Activated CD4-positive, alpha-beta T cell treated with anti-CD3 and anti-CD28 coated beads, Interleukin-2, amount 10 ng/mL, durations not matched to agents 24 days and 14 days (primary cell): Measurements from ENCODE around the gene VSIG2. TPM values are rescaled to one million over a fixed set of nuclear protein-coding genes. Genes with fewer than 3 reads are reported as not detected.
A peak's percentile ranks its signal among the peaks of the same experiment; 100 is the strongest.

Experiments
- DNase-seq: peaks from one replicate; pipeline ENCODE4 v3.0.0; 2022
- H3K27ac Mint-ChIP-seq: one replicate; pipeline ENCODE4 v1.8.0; 2022; ENCODE audit warnings: mild to moderate bottlenecking, mixed read lengths
- H3K27me3 Mint-ChIP-seq: one replicate; pipeline ENCODE4 v1.8.0; 2022; ENCODE audit warnings: mixed read lengths
- H3K36me3 Mint-ChIP-seq: one replicate; pipeline ENCODE4 v1.8.0; 2022; ENCODE audit warnings: low read depth, mild to moderate bottlenecking, mixed read lengths
- H3K4me1 Mint-ChIP-seq: one replicate; pipeline ENCODE4 v1.8.0; 2021; ENCODE audit warnings: mixed read lengths
- H3K4me3 Mint-ChIP-seq: one replicate; pipeline ENCODE4 v1.8.0; 2022; ENCODE audit warnings: mild to moderate bottlenecking, moderate library complexity, mixed read lengths
- H3K9me3 Mint-ChIP-seq: one replicate; pipeline ENCODE4 v1.8.0; 2021; ENCODE audit warnings: mixed read lengths
- intact Hi-C: fragments of 100-400 bp; cut with micrococcal nuclease; formaldehyde crosslinking; loops from one replicate; pipeline ENCODE4 v1.15.1; 2023
- total RNA-seq: library from RNA; stranded (reverse); gene quantifications from 2 replicates; pipeline ENCODE4 v1.2.3, GENCODE V29; 2022

Gene VSIG2
- total RNA-seq, 1 donor from 2014 or later, result 0.23 TPM

- peaks cover 34% of the 10 kb centered on the region for H3K4me1 Mint-ChIP-seq
- no peaks in the 10 kb centered on the region for H3K9me3 Mint-ChIP-seq
- H3K27ac Mint-ChIP-seq, result no peak overlapping the region
- peak overlapping the region; percentile 5 for H3K4me3 Mint-ChIP-seq
- DNase-seq, result no peak
- intact Hi-C loops, result loop anchor here (5.0 kb wide), 1 partner anchor 204 kb away; the partner anchor contains the start of gene CCDC15
- peaks cover 13% of the 10 kb centered on the region for H3K27me3 Mint-ChIP-seq
- H3K36me3 Mint-ChIP-seq, result no peaks in the 10 kb centered on the region
Measured at GRCh38 chr11:124748481-124749343, 3.3 kb downstream of the VSIG2 start.

- Mint-ChIP-seq H3K27ac (no peak overlapping the region), H3K36me3 (no peaks in the 10 kb centered on the region), H3K27me3 (peaks cover 17% of the 10 kb centered on the region), H3K4me1 (peaks cover 34% of the 10 kb centered on the region), H3K4me3 (peak overlapping the region; percentile 5), H3K9me3 (no peaks in the 10 kb centered on the region)
- DNase-seq, result no peak
- intact Hi-C loops, result loop anchor here (5.0 kb wide), 1 partner anchor 204 kb away; the partner anchor contains the start of gene CCDC15
Measured at GRCh38 chr11:124748100-124748418, 4.0 kb downstream of the VSIG2 start.

DNA sequence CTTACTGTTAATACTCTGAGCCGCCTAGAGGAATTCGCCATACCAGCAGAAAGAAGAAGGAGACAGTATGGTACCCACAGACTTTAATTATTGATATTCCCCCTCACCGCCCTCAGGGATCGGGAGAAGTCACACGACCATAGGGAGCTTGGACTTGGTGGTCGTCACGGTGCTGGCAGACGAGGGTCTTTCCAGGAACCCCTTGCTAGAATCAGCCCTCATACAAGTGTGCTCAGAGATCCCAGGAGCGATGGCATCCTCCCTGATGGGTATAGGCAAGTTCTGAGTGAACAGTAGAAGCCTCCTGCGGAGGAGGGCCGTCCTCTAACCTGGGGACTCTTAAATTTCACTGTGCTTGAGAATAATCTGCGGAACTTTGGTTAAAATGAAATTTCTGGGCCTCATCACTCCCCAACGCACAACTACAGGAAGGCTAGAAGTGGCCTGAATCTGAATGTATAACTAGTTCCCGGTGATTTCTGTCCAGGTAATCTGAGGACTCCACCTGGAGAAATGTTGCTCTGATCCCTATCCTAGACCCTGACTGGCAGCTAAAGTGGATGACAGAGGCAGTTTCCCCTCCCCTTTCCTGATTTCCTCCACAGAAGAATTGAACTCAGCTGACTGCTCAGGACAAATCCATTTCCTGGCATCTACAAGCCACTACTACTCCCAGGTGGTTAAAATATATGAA lies 4.5 kb downstream of the VSIG2 start:
- Mint-ChIP-seq H3K27me3 (peaks cover 17% of the 10 kb centered on the region), H3K9me3 (no peaks in the 10 kb centered on the region), H3K4me3 (peak overlapping the region; percentile 98), H3K27ac (no peak overlapping the region), H3K36me3 (no peaks in the 10 kb centered on the region), H3K4me1 (peaks cover 34% of the 10 kb centered on the region)
- intact Hi-C loops, result loop anchor here (1.0 to 5.0 kb wide), 2 partner anchors 8 to 205 kb away; partner anchors contain the start of genes CCDC15 and NRGN
- DNase-seq, result no peak

- intact Hi-C loops, result loop anchor here (1.0 to 5.0 kb wide), 5 partner anchors 7 to 206 kb away; partner anchors contain the start of genes CCDC15, MSANTD2, NRGN and SIAE
- Mint-ChIP-seq H3K36me3 (no peaks in the 10 kb centered on the region), H3K9me3 (no peaks in the 10 kb centered on the region), H3K27me3 (peaks cover 22% of the 10 kb centered on the region), H3K27ac (peak overlapping the region; percentile 95), H3K4me3 (peak overlapping the region; percentile 98), H3K4me1 (peaks cover 34% of the 10 kb centered on the region)
- peak; percentile 92 for DNase-seq
Measured at GRCh38 chr11:124746621-124747243, 5.3 kb downstream of the VSIG2 start.

GRCh38 chr11:124745835-124746620 lies 6.0 kb downstream of the VSIG2 start:
- no peaks in the 10 kb centered on the region for H3K36me3 Mint-ChIP-seq
- intact Hi-C loops, result loop anchor here (1.0 to 5.0 kb wide), 4 partner anchors 17 to 206 kb away; partner anchors contain the start of genes CCDC15, MSANTD2, SIAE and SPA17
- no peaks in the 10 kb centered on the region for H3K9me3 Mint-ChIP-seq
- H3K27ac Mint-ChIP-seq, result peak overlapping the region; percentile 95
- peak overlapping the region; percentile 98 for H3K4me3 Mint-ChIP-seq
- H3K4me1 Mint-ChIP-seq, result peaks cover 34% of the 10 kb centered on the region
- H3K27me3 Mint-ChIP-seq, result peaks cover 28% of the 10 kb centered on the region
- peak; percentile 78 for DNase-seq

- no peak for DNase-seq
- peaks cover 39% of the 10 kb centered on the region for H3K4me1 Mint-ChIP-seq
- H3K36me3 Mint-ChIP-seq, result no peaks in the 10 kb centered on the region
- H3K9me3 Mint-ChIP-seq, result no peaks in the 10 kb centered on the region
- intact Hi-C loops, result loop anchor here (5.0 kb wide), 1 partner anchor 207 kb away; the partner anchor contains the start of gene CCDC15
- H3K4me3 Mint-ChIP-seq, result peak overlapping the region; percentile 67
- H3K27me3 Mint-ChIP-seq, result peaks cover 30% of the 10 kb centered on the region
- no peak overlapping the region for H3K27ac Mint-ChIP-seq
Measured at GRCh38 chr11:124745270-124745834, 6.7 kb downstream of the VSIG2 start.

- Mint-ChIP-seq H3K4me1 (peaks cover 25% of the 10 kb centered on the region), H3K27me3 (peaks cover 39% of the 10 kb centered on the region), H3K4me3 (no peak overlapping the region), H3K9me3 (no peaks in the 10 kb centered on the region), H3K27ac (no peak overlapping the region), H3K36me3 (no peaks in the 10 kb centered on the region)
- intact Hi-C loops, result no loop called here
- DNase-seq, result no peak
Measured at GRCh38 chr11:124743050-124743449, 9.0 kb downstream of the VSIG2 start.

DNA sequence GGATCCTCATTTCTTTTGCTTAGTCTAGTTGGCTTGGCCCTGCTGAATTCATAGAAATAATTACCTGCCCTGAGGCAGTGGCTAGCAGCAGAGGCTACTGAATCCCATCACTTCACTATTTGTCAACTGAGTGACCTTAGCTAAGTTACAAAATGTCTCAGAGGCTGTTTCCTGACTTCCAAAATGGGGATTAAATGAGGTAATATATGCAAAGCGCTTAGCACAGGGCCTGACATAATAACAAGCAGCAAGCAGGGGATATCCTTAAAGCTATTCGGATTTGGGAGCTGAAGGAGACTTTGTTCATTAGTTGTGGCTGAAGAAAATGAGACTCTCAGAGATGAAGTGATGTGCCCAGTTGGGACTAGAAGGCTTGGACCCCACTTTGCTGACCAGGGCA lies 9.5 kb downstream of the VSIG2 start:
- no peak overlapping the region for H3K27ac Mint-ChIP-seq
- no peaks in the 10 kb centered on the region for H3K9me3 Mint-ChIP-seq
- H3K27me3 Mint-ChIP-seq, result peaks cover 42% of the 10 kb centered on the region
- H3K36me3 Mint-ChIP-seq, result no peaks in the 10 kb centered on the region
- no peak overlapping the region for H3K4me3 Mint-ChIP-seq
- intact Hi-C loops, result no loop called here
- DNase-seq, result no peak
- peaks cover 25% of the 10 kb centered on the region for H3K4me1 Mint-ChIP-seq

DNA sequence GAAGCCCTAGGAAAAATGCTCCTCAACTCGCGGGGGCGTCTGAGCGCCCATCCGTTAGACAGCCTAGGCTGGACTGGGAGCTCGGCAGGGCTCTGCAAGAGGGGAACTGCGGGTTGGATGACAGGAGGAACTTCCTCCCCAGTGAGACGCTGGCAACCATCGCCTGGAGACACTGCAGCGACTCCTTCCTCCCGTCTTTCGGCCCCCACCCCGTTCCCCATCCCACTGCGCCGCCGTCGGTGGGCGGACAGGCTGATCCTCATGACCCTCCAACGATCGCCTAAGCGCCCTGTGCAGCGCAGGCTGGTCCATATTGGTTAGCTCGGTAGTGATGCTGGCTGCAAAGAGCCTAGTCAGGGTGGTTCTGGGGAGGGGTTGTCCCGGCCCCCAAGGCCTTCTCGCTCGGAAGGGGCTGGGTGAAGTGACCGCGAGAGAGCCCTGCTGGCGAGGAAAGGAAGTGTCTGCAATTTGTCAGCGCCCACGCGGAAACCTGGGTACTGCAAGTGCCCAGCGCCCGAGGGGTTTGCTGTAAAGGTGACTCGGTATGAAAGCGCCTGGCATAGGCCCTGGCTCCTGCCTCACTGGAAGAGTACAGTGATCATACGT lies 11.7 kb downstream of the VSIG2 start:
- Mint-ChIP-seq H3K36me3 (no peaks in the 10 kb centered on the region), H3K9me3 (no peaks in the 10 kb centered on the region), H3K27me3 (peaks cover 56% of the 10 kb centered on the region), H3K4me3 (peak overlapping the region; percentile 79), H3K27ac (no peak overlapping the region), H3K4me1 (peaks cover 15% of the 10 kb centered on the region)
- intact Hi-C loops, result no loop called here
- DNase-seq, result peak; percentile 83

GRCh38 chr11:124739479-124740276 lies 12.4 kb downstream of the VSIG2 start, which contains the start of gene NRGN:
TSS of gene NRGN (plus strand) at chr11:124739942. CDS start at chr11:124740085, 143 bp downstream.
- H3K36me3 Mint-ChIP-seq, result no peaks in the 10 kb centered on the region
- H3K4me3 Mint-ChIP-seq, result peak within 1 kb of the TSS; percentile 79
- peaks cover 56% of the 10 kb centered on the region for H3K27me3 Mint-ChIP-seq
- peak within 1 kb of the TSS; percentile 31 for H3K27ac Mint-ChIP-seq
- peak; percentile 95 for DNase-seq
- no peaks in the 10 kb centered on the region for H3K9me3 Mint-ChIP-seq
- H3K4me1 Mint-ChIP-seq, result peaks cover 11% of the 10 kb centered on the region
- intact Hi-C loops, result loop anchor here (1.0 kb wide), 2 partner anchors 8 to 66 kb away; partner anchors contain the start of genes SIAE and SPA17

- H3K4me1 Mint-ChIP-seq, result peaks cover 9% of the 10 kb centered on the region
- H3K27me3 Mint-ChIP-seq, result peaks cover 52% of the 10 kb centered on the region
- intact Hi-C loops, result loop anchor here (1.0 kb wide), 2 partner anchors 8 to 66 kb away; partner anchors contain the start of genes SIAE and SPA17
- DNase-seq, result no peak
- no peaks in the 10 kb centered on the region for H3K9me3 Mint-ChIP-seq
- H3K4me3 Mint-ChIP-seq, result peak overlapping the region; percentile 79
- peak overlapping the region; percentile 31 for H3K27ac Mint-ChIP-seq
- H3K36me3 Mint-ChIP-seq, result no peaks in the 10 kb centered on the region
Measured at GRCh38 chr11:124738713-124739478, 13.2 kb downstream of the VSIG2 start.
